GM13977 (cell line): Measurements from ENCODE around the gene PPP1R1A.
A peak's percentile ranks its signal among the peaks of the same experiment; 100 is the strongest.

Experiments
- DNase-seq: peaks from one replicate; pipeline ENCODE4 v3.0.0; 2012; ENCODE audit warnings: low spot score
- in situ Hi-C: fragments of 300-500 bp; cut with MboI; formaldehyde crosslinking; loops from one replicate; pipeline ENCODE4 v1.12.0; 2022; ENCODE audit warnings: low sequenced_read_pairs, low pct_unique_long_range_greater_than_20kb, mixed read lengths, inconsistent platforms; ENCODE audit not compliant: unreplicated experiment
- TF ChIP-seq, protein P1 (sequence below): IDR thresholded peaks from 2 replicates; pipeline ENCODE4 v1.5.1; 2012; ENCODE audit warnings: mild to moderate bottlenecking, control low read depth; ENCODE audit not compliant: insufficient read depth; ENCODE audit errors: extremely low read depth, missing control alignments

The PPP1R1A gene

DNA sequence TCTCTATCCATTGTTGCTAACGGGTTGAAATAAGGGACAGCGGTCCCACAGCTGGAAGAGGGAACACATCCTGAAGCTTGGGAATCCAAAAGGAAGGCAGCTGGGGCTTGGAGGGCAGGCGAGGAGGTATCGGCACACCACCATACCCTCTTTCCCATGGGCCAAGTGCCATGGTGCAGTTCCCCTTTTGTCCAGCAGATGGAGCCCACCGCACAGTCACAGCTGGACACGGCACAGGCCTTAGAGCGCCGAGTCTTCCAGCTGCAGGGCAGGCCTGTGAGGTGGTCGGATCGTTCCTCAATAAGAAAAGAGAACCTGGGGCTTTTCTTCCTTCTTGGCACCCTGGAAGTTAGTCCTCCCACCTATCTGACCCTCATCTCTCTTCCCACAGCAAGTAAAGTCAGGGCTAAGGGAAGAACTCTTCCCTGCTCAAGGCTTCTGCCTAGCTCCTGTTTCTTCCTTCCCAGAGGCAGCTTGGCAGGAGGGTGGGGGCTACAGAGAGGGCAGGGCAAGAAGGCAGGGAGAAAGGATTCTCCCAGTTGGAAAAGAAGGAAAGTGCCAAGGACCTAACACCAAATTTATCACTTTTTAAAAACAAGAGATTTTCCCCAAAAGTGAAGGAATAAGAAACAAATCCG is 8.6 kb downstream of the PPP1R1A start:
- in situ Hi-C loops = no loop called here

DNA sequence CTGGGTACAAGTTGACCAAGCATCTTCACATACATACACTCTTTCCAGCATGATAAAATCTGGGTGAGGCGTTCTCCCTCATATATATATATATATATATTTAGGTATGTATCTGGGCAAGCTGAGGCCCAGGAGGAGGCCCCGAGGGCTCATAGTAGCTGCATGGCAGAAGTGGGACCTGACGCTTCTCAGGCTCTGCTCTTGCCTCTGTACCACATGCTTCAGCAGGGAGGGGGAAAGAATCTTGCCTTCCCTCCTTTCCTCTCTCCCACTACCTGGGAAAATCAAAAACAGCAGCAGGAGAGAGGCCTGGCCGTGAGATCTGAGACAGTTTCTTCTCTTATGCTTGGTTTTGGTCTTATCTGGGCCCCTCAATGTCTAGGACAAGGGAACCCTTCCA is 9.2 kb downstream of the PPP1R1A start:
- TF ChIP-seq, protein P1, sequence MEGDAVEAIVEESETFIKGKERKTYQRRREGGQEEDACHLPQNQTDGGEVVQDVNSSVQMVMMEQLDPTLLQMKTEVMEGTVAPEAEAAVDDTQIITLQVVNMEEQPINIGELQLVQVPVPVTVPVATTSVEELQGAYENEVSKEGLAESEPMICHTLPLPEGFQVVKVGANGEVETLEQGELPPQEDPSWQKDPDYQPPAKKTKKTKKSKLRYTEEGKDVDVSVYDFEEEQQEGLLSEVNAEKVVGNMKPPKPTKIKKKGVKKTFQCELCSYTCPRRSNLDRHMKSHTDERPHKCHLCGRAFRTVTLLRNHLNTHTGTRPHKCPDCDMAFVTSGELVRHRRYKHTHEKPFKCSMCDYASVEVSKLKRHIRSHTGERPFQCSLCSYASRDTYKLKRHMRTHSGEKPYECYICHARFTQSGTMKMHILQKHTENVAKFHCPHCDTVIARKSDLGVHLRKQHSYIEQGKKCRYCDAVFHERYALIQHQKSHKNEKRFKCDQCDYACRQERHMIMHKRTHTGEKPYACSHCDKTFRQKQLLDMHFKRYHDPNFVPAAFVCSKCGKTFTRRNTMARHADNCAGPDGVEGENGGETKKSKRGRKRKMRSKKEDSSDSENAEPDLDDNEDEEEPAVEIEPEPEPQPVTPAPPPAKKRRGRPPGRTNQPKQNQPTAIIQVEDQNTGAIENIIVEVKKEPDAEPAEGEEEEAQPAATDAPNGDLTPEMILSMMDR = no peak
- no peak for DNase-seq

More for the DNA sequence above, 8.6 kb downstream of the PPP1R1A start:
- TF ChIP-seq, protein P1 = peak; percentile 99
- peak; percentile 89 for DNase-seq

DNA sequence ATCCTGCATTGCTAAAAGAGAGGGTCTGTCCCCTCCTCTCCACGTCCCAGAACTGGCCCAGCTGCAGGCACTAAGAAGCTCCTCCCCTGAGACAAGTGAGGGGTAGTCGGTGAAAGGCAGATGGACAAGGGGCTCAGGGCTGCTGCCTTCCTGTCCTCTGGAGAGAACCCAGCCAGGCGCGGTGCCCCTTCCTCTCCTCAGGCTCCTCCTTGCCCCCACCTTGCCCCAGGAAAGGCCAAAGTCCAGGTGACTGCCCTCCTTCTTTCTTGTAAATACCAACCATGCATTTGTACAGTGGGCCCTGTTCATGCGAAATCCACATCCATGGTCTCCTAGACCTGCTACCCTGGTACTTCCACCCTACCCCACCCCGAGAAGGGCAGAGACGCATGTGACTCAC is 9.7 kb downstream of the PPP1R1A start:
- in situ Hi-C loops = no loop called here
- TF ChIP-seq, protein P1 = no peak
- no peak for DNase-seq

More for the DNA sequence above, 9.2 kb downstream of the PPP1R1A start:
- in situ Hi-C loops = no loop called here

DNA sequence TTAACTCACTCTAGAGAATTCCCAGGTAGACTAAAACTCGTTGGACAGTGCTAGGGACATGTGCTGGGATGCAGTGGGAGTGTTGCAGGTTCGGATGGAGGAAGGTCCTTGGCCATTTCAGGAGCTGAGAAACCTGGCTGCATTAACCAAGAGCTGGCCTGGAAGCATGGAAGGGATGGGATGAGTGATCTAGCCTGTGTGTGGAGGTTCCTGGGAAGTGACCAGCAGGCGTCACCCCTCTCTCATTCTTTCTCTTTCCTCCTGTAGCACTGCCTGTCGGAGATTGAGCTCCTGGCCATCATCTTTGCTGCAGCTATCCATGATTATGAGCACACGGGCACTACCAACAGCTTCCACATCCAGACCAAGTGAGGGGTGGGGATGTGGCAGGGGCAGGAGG is 15.6 kb downstream of the PPP1R1A start:
- DNase-seq = no peak
- in situ Hi-C loops = no loop called here

DNA sequence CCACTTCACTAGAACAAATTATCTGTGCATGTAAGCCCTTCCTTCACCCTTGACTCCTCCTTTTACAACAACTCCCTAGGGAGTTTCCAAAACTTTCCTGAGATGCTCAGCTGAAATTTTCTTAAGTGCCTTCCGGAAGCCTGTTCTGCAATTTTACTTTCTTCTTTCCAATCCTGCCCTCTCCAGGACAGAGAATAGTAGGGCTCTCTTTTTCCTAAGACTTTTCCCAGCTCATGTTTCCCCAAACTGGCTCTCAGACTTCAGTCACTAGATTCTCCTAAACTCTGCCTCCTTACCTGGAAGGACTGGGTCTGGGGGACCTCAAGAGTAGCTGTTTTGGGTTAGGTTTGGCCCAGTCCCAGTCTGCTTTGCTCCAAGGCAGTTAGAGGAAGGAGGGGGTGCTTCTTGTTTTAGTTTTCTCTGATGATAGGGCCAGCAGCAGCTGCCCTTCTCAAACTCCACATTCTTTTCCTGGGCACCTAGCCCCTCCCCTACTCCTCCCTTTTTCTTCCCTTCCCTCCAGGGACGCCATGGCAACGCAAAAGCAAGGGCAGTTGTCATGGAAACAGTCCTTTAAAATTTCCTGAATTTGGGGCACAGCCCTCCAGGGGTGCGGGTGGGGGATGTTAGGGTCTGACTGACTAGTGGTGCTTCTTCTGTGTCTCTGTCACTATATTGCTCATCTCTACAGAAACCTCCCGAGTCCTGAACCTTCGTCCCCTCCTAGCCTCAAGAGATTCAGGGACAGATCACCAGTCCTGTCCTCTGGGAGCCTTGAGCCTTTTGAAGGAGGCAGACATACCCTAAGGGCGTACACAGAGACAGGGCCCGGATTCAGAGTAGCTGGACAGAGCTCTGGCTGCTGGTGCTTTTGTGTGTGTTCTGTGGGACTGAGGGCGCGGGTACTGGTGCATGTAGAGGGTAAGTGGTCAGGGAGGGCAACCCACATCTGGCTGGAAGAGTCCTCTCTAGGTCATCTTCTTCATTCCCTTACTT is 17.0 kb downstream of the PPP1R1A start:
- in situ Hi-C loops = no loop called here
- DNase-seq = no peak

More for the DNA sequence above, 15.6 kb downstream of the PPP1R1A start:
- TF ChIP-seq, protein P1 = no peak

DNA sequence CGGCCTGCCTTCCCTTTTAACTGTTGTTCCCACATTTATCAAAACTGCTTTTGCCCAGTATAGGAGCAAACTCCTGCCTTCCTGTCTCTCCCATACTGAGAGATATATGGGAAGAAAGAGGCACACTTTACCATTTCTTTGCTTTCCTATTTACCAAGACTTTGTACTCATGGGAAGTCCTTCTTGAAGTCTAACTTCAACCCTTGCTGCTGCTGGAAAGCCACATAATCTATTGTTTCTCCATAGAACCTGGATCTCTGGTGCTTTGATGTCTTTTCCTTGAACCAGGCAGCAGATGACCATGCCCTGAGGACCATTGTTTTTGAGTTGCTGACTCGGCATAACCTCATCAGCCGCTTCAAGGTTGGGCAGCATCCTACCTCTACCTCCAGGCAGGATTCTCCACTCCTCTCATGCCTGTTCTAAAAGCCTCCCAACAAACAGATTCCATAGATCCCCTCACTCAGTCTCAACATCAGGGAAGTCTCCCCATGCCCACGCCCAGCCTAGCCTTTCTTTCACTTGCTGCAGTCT is 18.4 kb downstream of the PPP1R1A start:
- in situ Hi-C loops = no loop called here
- TF ChIP-seq, protein P1 = no peak
- no peak for DNase-seq

More for the DNA sequence above, 17.0 kb downstream of the PPP1R1A start:
- TF ChIP-seq, protein P1 = no peak
